ENCODE measurements around the gene ZC3H4. TPM values are rescaled to one million over a fixed set of nuclear protein-coding genes. Genes with fewer than 3 reads are reported as not detected.

ZC3H4 gene
- total and polyA plus RNA-seq, 9 of the 15 experiments (the other 6 are each of a cell fraction or from before 2014, with no cell fraction given) = 2.2 to 75.6 (median 18.3) TPM

DNA sequence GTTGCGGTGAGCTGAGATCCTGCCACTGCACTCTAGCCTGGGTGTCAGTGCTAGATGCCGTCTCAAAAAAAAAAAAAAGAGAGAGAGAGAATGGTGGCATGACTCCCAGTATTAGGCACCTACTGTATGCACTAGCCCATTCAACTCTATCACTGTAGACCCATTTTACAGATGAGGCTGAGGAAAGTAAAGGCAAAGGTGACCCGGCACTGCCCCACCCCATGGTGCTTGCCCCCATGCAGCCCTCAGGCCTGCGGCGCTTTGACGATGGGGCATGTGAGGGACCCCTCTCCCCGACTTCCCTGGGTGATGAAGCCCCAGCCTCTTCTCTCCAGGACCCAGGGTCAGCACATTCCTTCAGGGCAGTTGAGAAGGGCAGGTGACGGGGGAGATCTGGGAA is 86.7 kb downstream of the ZC3H4 start (continued):
- TF ChIP-seq, protein P1, sequence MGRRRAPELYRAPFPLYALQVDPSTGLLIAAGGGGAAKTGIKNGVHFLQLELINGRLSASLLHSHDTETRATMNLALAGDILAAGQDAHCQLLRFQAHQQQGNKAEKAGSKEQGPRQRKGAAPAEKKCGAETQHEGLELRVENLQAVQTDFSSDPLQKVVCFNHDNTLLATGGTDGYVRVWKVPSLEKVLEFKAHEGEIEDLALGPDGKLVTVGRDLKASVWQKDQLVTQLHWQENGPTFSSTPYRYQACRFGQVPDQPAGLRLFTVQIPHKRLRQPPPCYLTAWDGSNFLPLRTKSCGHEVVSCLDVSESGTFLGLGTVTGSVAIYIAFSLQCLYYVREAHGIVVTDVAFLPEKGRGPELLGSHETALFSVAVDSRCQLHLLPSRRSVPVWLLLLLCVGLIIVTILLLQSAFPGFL (CRISPR knock-in tag; IDR thresholded peaks at IDR 0.05) = no peak
- TF ChIP-seq, protein P2, sequence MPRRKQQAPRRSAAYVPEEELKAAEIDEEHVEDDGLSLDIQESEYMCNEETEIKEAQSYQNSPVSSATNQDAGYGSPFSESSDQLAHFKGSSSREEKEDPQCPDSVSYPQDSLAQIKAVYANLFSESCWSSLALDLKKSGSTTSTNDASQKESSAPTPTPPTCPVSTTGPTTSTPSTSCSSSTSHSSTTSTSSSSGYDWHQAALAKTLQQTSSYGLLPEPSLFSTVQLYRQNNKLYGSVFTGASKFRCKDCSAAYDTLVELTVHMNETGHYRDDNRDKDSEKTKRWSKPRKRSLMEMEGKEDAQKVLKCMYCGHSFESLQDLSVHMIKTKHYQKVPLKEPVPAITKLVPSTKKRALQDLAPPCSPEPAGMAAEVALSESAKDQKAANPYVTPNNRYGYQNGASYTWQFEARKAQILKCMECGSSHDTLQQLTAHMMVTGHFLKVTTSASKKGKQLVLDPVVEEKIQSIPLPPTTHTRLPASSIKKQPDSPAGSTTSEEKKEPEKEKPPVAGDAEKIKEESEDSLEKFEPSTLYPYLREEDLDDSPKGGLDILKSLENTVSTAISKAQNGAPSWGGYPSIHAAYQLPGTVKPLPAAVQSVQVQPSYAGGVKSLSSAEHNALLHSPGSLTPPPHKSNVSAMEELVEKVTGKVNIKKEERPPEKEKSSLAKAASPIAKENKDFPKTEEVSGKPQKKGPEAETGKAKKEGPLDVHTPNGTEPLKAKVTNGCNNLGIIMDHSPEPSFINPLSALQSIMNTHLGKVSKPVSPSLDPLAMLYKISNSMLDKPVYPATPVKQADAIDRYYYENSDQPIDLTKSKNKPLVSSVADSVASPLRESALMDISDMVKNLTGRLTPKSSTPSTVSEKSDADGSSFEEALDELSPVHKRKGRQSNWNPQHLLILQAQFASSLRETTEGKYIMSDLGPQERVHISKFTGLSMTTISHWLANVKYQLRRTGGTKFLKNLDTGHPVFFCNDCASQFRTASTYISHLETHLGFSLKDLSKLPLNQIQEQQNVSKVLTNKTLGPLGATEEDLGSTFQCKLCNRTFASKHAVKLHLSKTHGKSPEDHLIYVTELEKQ (CRISPR knock-in tag; IDR thresholded peaks at IDR 0.05) = no peak
- TF ChIP-seq SMAD2 (IDR thresholded peaks at IDR 0.05; ENCODE audit: low read depth, low read length) = no peak
- no peak for TF ChIP-seq ZNF274 (IDR thresholded peaks at IDR 0.05; ENCODE audit: borderline replicate concordance, low read depth, low read length)
- no peak for TF ChIP-seq JUND (IDR thresholded peaks at IDR 0.05; ENCODE audit: borderline replicate concordance, low read depth, low read length)
- TF ChIP-seq JUND (tag; IDR thresholded peaks at IDR 0.05; ENCODE audit: borderline replicate concordance, low read depth, low read length) = no peak
- no peak for TF ChIP-seq FOXA1 (IDR thresholded peaks at IDR 0.05; ENCODE audit: borderline replicate concordance)
- no peak for TF ChIP-seq RFX7 (CRISPR knock-in tag; IDR thresholded peaks at IDR 0.05)
- no peak for TF ChIP-seq NR1H2 (CRISPR knock-in tag; IDR thresholded peaks at IDR 0.05)
- peak in 1 of 2 experiments; percentile 65; a peak in 2 of 4 replicates for TF ChIP-seq RCOR1 (IDR thresholded peaks at IDR 0.05; ENCODE audit: borderline replicate concordance in 1 of 2, low read depth in 2 of 2, low read length in 2 of 2)
- TF ChIP-seq COPS2 (conservative IDR thresholded peaks at IDR 0.05) = no peak
- TF ChIP-seq ZNF165 (CRISPR knock-in tag; IDR thresholded peaks at IDR 0.05; ENCODE audit: borderline replicate concordance) = no peak
- TF ChIP-seq KDM1A (IDR thresholded peaks at IDR 0.05) = peak; percentile 63 to 72
- TF ChIP-seq, protein P3, sequence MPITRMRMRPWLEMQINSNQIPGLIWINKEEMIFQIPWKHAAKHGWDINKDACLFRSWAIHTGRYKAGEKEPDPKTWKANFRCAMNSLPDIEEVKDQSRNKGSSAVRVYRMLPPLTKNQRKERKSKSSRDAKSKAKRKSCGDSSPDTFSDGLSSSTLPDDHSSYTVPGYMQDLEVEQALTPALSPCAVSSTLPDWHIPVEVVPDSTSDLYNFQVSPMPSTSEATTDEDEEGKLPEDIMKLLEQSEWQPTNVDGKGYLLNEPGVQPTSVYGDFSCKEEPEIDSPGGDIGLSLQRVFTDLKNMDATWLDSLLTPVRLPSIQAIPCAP (CRISPR knock-in tag; IDR thresholded peaks at IDR 0.05; ENCODE audit: borderline replicate concordance) = no peak
- TF ChIP-seq, protein P4, sequence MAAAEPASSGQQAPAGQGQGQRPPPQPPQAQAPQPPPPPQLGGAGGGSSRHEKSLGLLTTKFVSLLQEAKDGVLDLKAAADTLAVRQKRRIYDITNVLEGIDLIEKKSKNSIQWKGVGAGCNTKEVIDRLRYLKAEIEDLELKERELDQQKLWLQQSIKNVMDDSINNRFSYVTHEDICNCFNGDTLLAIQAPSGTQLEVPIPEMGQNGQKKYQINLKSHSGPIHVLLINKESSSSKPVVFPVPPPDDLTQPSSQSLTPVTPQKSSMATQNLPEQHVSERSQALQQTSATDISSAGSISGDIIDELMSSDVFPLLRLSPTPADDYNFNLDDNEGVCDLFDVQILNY (CRISPR knock-in tag; IDR thresholded peaks at IDR 0.05) = no peak
- no peak for TF ChIP-seq KAT7 (CRISPR knock-in tag; IDR thresholded peaks at IDR 0.05; ENCODE audit: borderline replicate concordance)
- TF ChIP-seq CCAR2 (IDR thresholded peaks at IDR 0.05; ENCODE audit: low read depth, low read length) = no peak
- TF ChIP-seq, protein P5, sequence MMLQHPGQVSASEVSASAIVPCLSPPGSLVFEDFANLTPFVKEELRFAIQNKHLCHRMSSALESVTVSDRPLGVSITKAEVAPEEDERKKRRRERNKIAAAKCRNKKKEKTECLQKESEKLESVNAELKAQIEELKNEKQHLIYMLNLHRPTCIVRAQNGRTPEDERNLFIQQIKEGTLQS (IDR thresholded peaks at IDR 0.05) = no peak
- TF ChIP-seq, protein P5 (CRISPR knock-in tag; conservative IDR thresholded peaks at IDR 0.05) = no peak
- no peak for TF ChIP-seq FOXJ3 (CRISPR knock-in tag; IDR thresholded peaks at IDR 0.05)
- TF ChIP-seq RBM25 (IDR thresholded peaks at IDR 0.05; ENCODE audit: low read depth, low read length, severe bottlenecking) = peak; percentile 87
- no peak for TF ChIP-seq U2AF1 (optimal IDR thresholded peaks at IDR 0.05; ENCODE audit: low read depth, low read length)
